ENCODE data around the gene TRIM38.
"Not testable (repeated sequence)": the region's sequence is repeated elsewhere in the genome, so short reads cannot be mapped to it uniquely, and the experiment has no call there.

TRIM38 gene

GRCh38 chr6:25993341-25993684 lies 30.7 kb downstream of the TRIM38 start:
- not testable (repeated sequence) for H3K27ac Mint-ChIP-seq; DNase-seq (ENCODE audit: low spot score); H3K36me3 Mint-ChIP-seq (ENCODE audit: low read depth); H3K9me3 Mint-ChIP-seq; H3K27me3 Mint-ChIP-seq (ENCODE audit: low read depth)
- H3K4me3 Mint-ChIP-seq: peak overlapping the region; percentile 79
- peaks cover 21% of the 10 kb centered on the region for H3K4me1 Mint-ChIP-seq (ENCODE audit: low read depth)

- Mint-ChIP-seq H3K27ac (no peak overlapping the region), H3K4me3 (no peak overlapping the region), H3K9me3 (no peaks in the 10 kb centered on the region), H3K36me3 (ENCODE audit: low read depth) (peaks cover 8% of the 10 kb centered on the region), H3K4me1 (ENCODE audit: low read depth) (peaks cover 18% of the 10 kb centered on the region), H3K27me3 (ENCODE audit: low read depth) (no peaks in the 10 kb centered on the region)
- DNase-seq (ENCODE audit: low spot score): no peak
Measured at GRCh38 chr6:25995507-25995906, 32.9 kb downstream of the TRIM38 start.

GRCh38 chr6:25997921-25998320 lies 35.3 kb downstream of the TRIM38 start:
- peaks cover 8% of the 10 kb centered on the region for H3K36me3 Mint-ChIP-seq (ENCODE audit: low read depth)
- H3K4me3 Mint-ChIP-seq: no peak overlapping the region
- H3K4me1 Mint-ChIP-seq (ENCODE audit: low read depth): peaks cover 6% of the 10 kb centered on the region
- no peaks in the 10 kb centered on the region for H3K27me3 Mint-ChIP-seq (ENCODE audit: low read depth)
- no peak overlapping the region for H3K27ac Mint-ChIP-seq
- DNase-seq (ENCODE audit: low spot score): no peak
- no peaks in the 10 kb centered on the region for H3K9me3 Mint-ChIP-seq

GRCh38 chr6:25998379-25998778 lies 35.8 kb downstream of the TRIM38 start:
- Mint-ChIP-seq H3K27ac (no peak overlapping the region), H3K27me3 (ENCODE audit: low read depth) (no peaks in the 10 kb centered on the region), H3K36me3 (ENCODE audit: low read depth) (peaks cover 8% of the 10 kb centered on the region), H3K9me3 (no peaks in the 10 kb centered on the region), H3K4me3 (no peak overlapping the region), H3K4me1 (ENCODE audit: low read depth) (peaks cover 6% of the 10 kb centered on the region)
- no peak for DNase-seq (ENCODE audit: low spot score)

DNA sequence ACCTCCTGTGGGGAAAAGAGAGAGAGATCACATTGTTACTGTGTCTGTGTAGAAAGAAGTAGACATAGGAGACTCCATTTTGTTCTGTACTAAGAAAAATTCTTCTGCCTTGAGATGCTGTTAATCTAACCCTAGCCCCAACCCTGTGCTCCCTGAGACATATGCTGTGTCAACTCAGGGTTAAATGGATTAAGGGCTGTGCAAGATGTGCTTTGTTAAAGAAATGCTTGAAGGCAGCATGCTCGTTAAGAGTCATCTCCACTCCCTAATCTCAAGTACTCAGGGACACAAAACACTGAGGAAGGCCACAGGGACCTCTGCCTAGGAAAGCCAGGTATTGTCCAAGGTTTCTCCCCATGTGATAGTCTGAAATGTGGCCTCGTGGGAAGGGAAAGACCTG lies 36.6 kb downstream of the TRIM38 start:
- H3K27ac Mint-ChIP-seq; H3K9me3 Mint-ChIP-seq; H3K4me3 Mint-ChIP-seq; H3K36me3 Mint-ChIP-seq (ENCODE audit: low read depth); H3K4me1 Mint-ChIP-seq (ENCODE audit: low read depth); H3K27me3 Mint-ChIP-seq (ENCODE audit: low read depth); DNase-seq (ENCODE audit: low spot score): not testable (repeated sequence)

- Mint-ChIP-seq H3K9me3 (no peaks in the 10 kb centered on the region), H3K27me3 (ENCODE audit: low read depth) (no peaks in the 10 kb centered on the region), H3K4me1 (ENCODE audit: low read depth) (no peaks in the 10 kb centered on the region), H3K4me3 (no peak overlapping the region), H3K36me3 (ENCODE audit: low read depth) (peaks cover 8% of the 10 kb centered on the region), H3K27ac (no peak overlapping the region)
- no peak for DNase-seq (ENCODE audit: low spot score)
Measured at GRCh38 chr6:26000366-26001144, 38.0 kb downstream of the TRIM38 start.

- DNase-seq (ENCODE audit: low spot score): no peak
- peaks cover 9% of the 10 kb centered on the region for H3K36me3 Mint-ChIP-seq (ENCODE audit: low read depth)
- H3K27ac Mint-ChIP-seq: no peak overlapping the region
- H3K4me3 Mint-ChIP-seq: no peak overlapping the region
- H3K27me3 Mint-ChIP-seq (ENCODE audit: low read depth): no peaks in the 10 kb centered on the region
- peaks cover 6% of the 10 kb centered on the region for H3K4me1 Mint-ChIP-seq (ENCODE audit: low read depth)
- H3K9me3 Mint-ChIP-seq: no peaks in the 10 kb centered on the region
Measured at GRCh38 chr6:26003102-26003694, 40.6 kb downstream of the TRIM38 start.

DNA sequence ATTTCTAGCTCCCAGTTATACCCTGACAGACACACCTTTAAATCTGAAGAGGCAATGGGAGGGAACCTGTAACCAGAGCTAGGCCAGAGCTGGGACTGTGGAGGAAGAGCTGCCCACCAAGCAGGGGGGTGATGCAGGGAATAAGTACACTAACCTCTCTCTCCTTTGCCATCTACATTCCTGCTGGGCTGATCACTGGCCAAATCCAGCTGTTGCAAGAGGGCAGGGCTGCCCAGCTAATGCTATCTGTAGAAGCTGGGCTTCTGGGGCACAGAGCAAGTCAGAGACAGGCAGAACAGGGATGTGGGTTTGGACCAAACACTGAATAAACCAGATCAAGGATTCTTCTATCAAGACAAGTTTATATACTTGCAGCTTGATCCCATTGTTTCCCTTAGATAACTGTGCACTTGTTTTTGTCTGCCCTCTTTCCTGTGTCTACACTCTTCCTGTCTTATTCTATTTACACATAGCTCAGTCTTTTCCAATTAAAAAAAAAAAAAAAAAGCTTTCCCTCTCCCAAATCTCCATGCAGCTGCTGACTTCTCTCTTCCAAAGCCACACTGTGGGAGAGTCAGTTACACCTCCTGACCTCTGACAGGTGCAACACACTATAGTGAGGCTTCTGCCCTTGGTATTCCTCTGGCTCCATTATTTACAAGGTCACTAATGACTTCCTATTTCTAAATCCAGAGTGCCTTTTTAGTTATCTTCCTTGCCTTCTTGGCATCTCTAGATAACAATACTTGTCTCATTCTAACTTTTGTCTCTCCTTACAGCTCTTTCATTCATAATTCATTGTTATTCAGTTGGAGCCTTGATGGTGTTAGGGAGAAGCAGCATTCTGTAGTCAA lies 43.7 kb downstream of the TRIM38 start:
- H3K27me3 Mint-ChIP-seq (ENCODE audit: low read depth): no peaks in the 10 kb centered on the region
- H3K36me3 Mint-ChIP-seq (ENCODE audit: low read depth): peaks cover 1% of the 10 kb centered on the region
- no peak overlapping the region for H3K4me3 Mint-ChIP-seq
- peaks cover 6% of the 10 kb centered on the region for H3K4me1 Mint-ChIP-seq (ENCODE audit: low read depth)
- no peaks in the 10 kb centered on the region for H3K9me3 Mint-ChIP-seq
- DNase-seq (ENCODE audit: low spot score): no peak
- no peak overlapping the region for H3K27ac Mint-ChIP-seq

DNA sequence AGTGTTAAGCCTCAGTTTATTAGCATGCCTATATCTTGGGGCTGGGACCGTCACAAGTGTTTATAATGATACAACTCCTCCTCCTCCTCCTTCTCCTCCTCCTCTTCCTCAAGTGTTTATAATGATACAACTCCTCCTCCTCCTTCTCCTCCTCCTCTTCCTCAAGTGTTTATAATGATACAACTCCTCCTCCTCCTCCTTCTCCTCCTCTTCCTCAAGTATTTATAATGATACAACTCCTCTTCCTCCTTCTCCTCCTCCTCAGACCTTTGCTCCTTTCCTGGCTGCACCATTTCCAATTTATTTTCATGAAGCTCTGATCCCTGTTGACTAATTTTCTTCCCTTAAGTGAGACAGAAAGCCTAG lies 44.3 kb downstream of the TRIM38 start:
- H3K4me3 Mint-ChIP-seq; H3K36me3 Mint-ChIP-seq (ENCODE audit: low read depth); DNase-seq (ENCODE audit: low spot score); H3K9me3 Mint-ChIP-seq; H3K4me1 Mint-ChIP-seq (ENCODE audit: low read depth); H3K27me3 Mint-ChIP-seq (ENCODE audit: low read depth); H3K27ac Mint-ChIP-seq: not testable (repeated sequence)

- Mint-ChIP-seq H3K9me3 (no peaks in the 10 kb centered on the region), H3K36me3 (ENCODE audit: low read depth) (peaks cover 1% of the 10 kb centered on the region), H3K4me3 (no peak overlapping the region), H3K27ac (no peak overlapping the region), H3K27me3 (ENCODE audit: low read depth) (no peaks in the 10 kb centered on the region), H3K4me1 (ENCODE audit: low read depth) (peaks cover 6% of the 10 kb centered on the region)
- no peak for DNase-seq (ENCODE audit: low spot score)
Measured at GRCh38 chr6:26008470-26008869, 45.9 kb downstream of the TRIM38 start.

DNA sequence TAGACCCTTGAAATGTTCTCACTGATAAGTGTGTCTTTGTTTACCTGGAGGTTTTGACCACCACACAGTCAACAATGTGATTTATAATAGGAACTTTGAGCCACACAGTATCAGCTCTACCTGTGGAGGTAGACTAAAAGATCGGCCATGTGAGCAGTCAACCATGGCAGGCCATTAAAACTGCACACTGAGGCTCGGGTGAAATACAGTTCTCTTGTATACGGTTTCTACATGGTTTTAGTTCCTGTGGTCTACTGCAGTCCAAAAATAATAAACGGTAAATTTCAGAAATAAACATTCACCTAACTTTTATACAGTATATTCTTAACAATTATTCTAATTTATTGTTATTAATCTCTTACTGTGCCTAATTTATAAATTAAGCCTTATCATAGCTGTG lies 47.2 kb downstream of the TRIM38 start:
- Mint-ChIP-seq H3K36me3 (ENCODE audit: low read depth) (peaks cover 1% of the 10 kb centered on the region), H3K4me3 (no peak overlapping the region), H3K9me3 (no peaks in the 10 kb centered on the region), H3K27ac (no peak overlapping the region), H3K4me1 (ENCODE audit: low read depth) (peaks cover 6% of the 10 kb centered on the region), H3K27me3 (ENCODE audit: low read depth) (no peaks in the 10 kb centered on the region)
- DNase-seq (ENCODE audit: low spot score): no peak

DNA sequence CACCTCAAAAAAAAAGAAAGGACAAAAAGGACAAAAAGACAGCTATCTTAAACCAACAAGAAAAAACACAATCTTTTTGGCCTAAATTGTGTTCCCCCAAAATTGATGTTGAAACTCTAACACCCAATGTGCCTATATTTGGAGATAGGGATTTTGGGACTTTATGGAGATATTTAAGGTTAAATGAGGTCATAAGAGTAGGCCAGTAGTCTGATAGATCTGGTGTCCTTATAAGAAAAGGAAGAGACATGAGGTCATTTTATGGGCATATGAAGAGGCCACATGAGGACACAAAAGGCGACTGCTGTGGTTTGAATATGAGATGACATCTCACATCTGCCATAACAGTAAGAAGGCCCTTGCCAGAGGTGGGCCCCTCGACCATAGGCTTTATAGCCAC lies 49.5 kb downstream of the TRIM38 start:
- DNase-seq (ENCODE audit: low spot score): no peak
- H3K27ac Mint-ChIP-seq: no peak overlapping the region
- no peaks in the 10 kb centered on the region for H3K9me3 Mint-ChIP-seq
- no peaks in the 10 kb centered on the region for H3K36me3 Mint-ChIP-seq (ENCODE audit: low read depth)
- peaks cover 2% of the 10 kb centered on the region for H3K4me1 Mint-ChIP-seq (ENCODE audit: low read depth)
- H3K27me3 Mint-ChIP-seq (ENCODE audit: low read depth): no peaks in the 10 kb centered on the region
- no peak overlapping the region for H3K4me3 Mint-ChIP-seq

DNA sequence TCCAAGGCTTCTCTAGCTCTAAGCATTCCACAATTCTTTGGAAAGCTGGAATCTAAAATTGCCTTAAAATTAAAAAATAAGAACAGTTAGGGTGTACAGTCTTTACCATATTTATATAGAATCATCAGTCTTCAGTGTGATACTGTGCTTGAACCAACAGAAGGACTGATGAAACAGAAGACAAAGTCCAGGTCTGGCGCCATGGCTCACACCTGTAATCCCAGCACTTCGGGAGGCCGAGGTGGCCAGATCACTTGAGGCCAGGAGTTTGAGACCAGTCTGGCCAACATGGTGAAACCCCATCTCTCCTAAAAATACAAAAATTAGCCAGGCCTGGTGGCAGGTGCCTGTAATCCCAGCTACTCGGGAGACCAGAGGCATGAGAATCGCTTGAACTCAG lies 51.8 kb downstream of the TRIM38 start:
- H3K4me1 Mint-ChIP-seq (ENCODE audit: low read depth); H3K4me3 Mint-ChIP-seq; DNase-seq (ENCODE audit: low spot score); H3K27me3 Mint-ChIP-seq (ENCODE audit: low read depth); H3K27ac Mint-ChIP-seq; H3K36me3 Mint-ChIP-seq (ENCODE audit: low read depth): not testable (repeated sequence)
- H3K9me3 Mint-ChIP-seq: peaks cover 14% of the 10 kb centered on the region

DNA sequence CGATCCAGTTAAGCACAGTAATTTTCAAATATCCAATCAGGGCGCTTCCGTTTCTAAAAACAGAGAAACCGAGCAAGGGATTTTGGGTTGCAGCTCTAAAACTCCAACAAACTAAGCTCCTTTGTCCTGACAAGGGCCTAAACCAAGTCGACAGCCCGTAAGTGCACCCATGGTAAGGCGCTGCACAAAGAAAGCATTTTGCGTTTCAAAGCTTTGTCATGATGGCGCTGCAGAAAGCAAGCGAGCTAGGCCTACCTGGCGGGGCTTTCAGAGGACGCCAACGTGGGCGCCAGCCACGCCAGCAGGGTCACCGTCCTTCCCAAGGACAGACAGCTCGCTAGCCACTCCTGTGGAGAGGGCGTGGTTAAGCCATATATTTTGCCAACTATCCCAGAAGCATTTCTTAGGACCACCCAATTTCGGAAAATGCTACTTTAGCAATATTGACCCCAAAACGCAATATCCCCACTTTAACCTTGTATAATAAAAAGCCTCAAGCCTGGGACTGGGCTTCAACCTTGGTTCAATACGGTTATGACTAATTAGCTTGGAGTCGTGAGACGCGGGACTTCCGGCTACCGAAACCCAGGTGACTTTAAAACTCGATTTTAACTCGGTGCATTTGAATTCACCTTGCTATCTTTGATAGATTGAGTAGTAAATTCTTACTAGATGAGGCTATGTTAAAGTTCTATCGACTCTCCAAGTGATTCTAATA lies 53.8 kb downstream of the TRIM38 start:
- Mint-ChIP-seq H3K27ac (peak overlapping the region; percentile 92), H3K4me3 (peak overlapping the region; percentile 78), H3K9me3 (peaks cover 19% of the 10 kb centered on the region), H3K27me3 (ENCODE audit: low read depth) (no peaks in the 10 kb centered on the region), H3K36me3 (ENCODE audit: low read depth) (peaks cover 8% of the 10 kb centered on the region), H3K4me1 (ENCODE audit: low read depth) (peaks cover 16% of the 10 kb centered on the region)
- DNase-seq (ENCODE audit: low spot score): no peak
